ENCODE data around the gene PDE2A. TPM values are rescaled to one million over a fixed set of nuclear protein-coding genes. Genes with fewer than 3 reads are reported as not detected.

The PDE2A gene
- total and polyA plus RNA-seq, 10 of the 15 experiments (the other 5 are each of a cell fraction or from before 2014, with no cell fraction given): 0.06 to 0.15 (median 0.11) TPM; not detected in 6

- TF ChIP-seq, protein P1, sequence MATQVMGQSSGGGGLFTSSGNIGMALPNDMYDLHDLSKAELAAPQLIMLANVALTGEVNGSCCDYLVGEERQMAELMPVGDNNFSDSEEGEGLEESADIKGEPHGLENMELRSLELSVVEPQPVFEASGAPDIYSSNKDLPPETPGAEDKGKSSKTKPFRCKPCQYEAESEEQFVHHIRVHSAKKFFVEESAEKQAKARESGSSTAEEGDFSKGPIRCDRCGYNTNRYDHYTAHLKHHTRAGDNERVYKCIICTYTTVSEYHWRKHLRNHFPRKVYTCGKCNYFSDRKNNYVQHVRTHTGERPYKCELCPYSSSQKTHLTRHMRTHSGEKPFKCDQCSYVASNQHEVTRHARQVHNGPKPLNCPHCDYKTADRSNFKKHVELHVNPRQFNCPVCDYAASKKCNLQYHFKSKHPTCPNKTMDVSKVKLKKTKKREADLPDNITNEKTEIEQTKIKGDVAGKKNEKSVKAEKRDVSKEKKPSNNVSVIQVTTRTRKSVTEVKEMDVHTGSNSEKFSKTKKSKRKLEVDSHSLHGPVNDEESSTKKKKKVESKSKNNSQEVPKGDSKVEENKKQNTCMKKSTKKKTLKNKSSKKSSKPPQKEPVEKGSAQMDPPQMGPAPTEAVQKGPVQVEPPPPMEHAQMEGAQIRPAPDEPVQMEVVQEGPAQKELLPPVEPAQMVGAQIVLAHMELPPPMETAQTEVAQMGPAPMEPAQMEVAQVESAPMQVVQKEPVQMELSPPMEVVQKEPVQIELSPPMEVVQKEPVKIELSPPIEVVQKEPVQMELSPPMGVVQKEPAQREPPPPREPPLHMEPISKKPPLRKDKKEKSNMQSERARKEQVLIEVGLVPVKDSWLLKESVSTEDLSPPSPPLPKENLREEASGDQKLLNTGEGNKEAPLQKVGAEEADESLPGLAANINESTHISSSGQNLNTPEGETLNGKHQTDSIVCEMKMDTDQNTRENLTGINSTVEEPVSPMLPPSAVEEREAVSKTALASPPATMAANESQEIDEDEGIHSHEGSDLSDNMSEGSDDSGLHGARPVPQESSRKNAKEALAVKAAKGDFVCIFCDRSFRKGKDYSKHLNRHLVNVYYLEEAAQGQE (IDR thresholded peaks at IDR 0.05; ENCODE audit: low read depth, low read length): no peak
- no peak for TF ChIP-seq SREBF1 (IDR thresholded peaks at IDR 0.05; ENCODE audit: low read length)
Measured at GRCh38 chr11:72721276-72721675, 47.1 kb upstream of the PDE2A start (continued).

- Histone ChIP-seq H3K4me1 (ENCODE audit: control insufficient read depth, insufficient read depth, low read length) (peaks cover 49% of the 10 kb centered on the region), H3K9me3 (replicated peaks; ENCODE audit: control insufficient read depth, insufficient read depth, low read length) (no peaks in the 10 kb centered on the region), H3K27ac (ENCODE audit: control insufficient read depth, insufficient read depth) (peak overlapping the region; percentile 92), H3K36me3 (ENCODE audit: control insufficient read depth in 2 of 2, insufficient read depth in 2 of 2, low read length in 1 of 2) (peaks cover 20 to 34% of the 10 kb centered on the region in 2 experiments), H3K4me2 (ENCODE audit: control insufficient read depth, insufficient read depth) (peak overlapping the region; percentile 92), H3K79me2 (ENCODE audit: control insufficient read depth, insufficient read depth, low read length) (peaks cover 83% of the 10 kb centered on the region), H3K9ac (ENCODE audit: control insufficient read depth, insufficient read depth, low read length) (peak overlapping the region; percentile 83), H2AFZ (ENCODE audit: control insufficient read depth, low read depth, low read length) (no peak overlapping the region), H3K27me3 (replicated peaks in 1 of 2; ENCODE audit: control insufficient read depth in 2 of 2, insufficient read depth in 2 of 2, low read length in 1 of 2) (no peaks in the 10 kb centered on the region), H4K20me1 (ENCODE audit: control insufficient read depth, insufficient read depth) (peaks cover 3% of the 10 kb centered on the region; the same call in 1 of the 2 replicates), H3K4me3 (peak overlapping the region; percentile 85)
- RAD21 ChIA-PET (ENCODE audit: unreplicated experiment): interaction anchor here (13.9 kb wide), 1 partner anchor 70 kb away, joined by 256 read pairs; the partner anchor contains the start of gene STARD10
- POLR2A ChIA-PET: interaction anchor here (0.8 to 3.2 kb wide), 4 partner anchors 16 to 72 kb away, joined by 3 to 7 read pairs (median 4); no protein-coding TSS in a partner anchor
- BruUV-seq (replicated peaks): no TSS peak
- 76% methylated on average over 4 of the region's 4 CpGs for WGBS (ENCODE audit: insufficient coverage, insufficient replicate concordance, low lambda C conversion rate, missing lambda C conversion rate)
- in situ Hi-C loops (cut with MboI) (loop anchor here (10.0 kb wide), 2 partner anchors 74 to 454 kb away; partner anchors contain the start of gene STARD10), intact Hi-C loops (cut with micrococcal nuclease; ENCODE audit: unreplicated experiment) (no loop called here)
- no peak for FAIRE-seq
- TF ChIP-seq ETV6 (conservative IDR thresholded peaks at IDR 0.05 in 1 of 2, IDR thresholded peaks at IDR 0.05 in 1 of 2; ENCODE audit: borderline replicate concordance in 1 of 2, low read depth in 1 of 2): no peak
- TF ChIP-seq CEBPB (IDR thresholded peaks at IDR 0.05; ENCODE audit: borderline replicate concordance in 1 of 2, low read depth in 2 of 2, low read length in 2 of 2): no peak
- TF ChIP-seq CBX5 (IDR thresholded peaks at IDR 0.05; ENCODE audit: low read depth): no peak
- ATAC-seq: no peak
- CTCF ChIA-PET: interaction anchor here (1.3 to 18.4 kb wide), 4 partner anchors 17 to 92 kb away, joined by 3 to 469 read pairs (median 80); partner anchors contain the start of genes ATG16L2 and STARD10
- SMC1A ChIA-PET (ENCODE audit: uncharacterized antibody, unreplicated experiment): interaction anchor here (0.8 to 2.4 kb wide), 4 partner anchors 72 to 516 kb away, joined by 3 to 10 read pairs (median 4); partner anchors contain the start of gene STARD10
- DNase-seq (ENCODE audit: low read depth, low spot score): no peak
Measured at GRCh38 chr11:72720784-72721183, 46.6 kb upstream of the PDE2A start.
